T-helper 2 cell treated with Interferon-gamma antibody and Interleukin-4, amounts not matched to agents 100 ng/mL and 5 ng/mL, for 36 hours (primary cell): ENCODE measurements around the gene PLXNC1. TPM values are rescaled to one million over a fixed set of nuclear protein-coding genes. Genes with fewer than 3 reads are reported as not detected.

Source experiments
- intact Hi-C: fragments of 100-400 bp; cut with micrococcal nuclease; formaldehyde crosslinking; loops from one replicate; pipeline ENCODE4 v1.15.1; 2023
- total RNA-seq: library from RNA; stranded (reverse); gene quantifications from 2 replicates; pipeline ENCODE4 v1.2.3, GENCODE V29; 2022

The PLXNC1 gene
- total RNA-seq, 1 donor from 2014 or later = 26.7 TPM

- intact Hi-C loops = no loop called here
These were observed 4.1 kb downstream of the PLXNC1 start for GRCh38 chr12:94152292-94153078.

GRCh38 chr12:94157181-94157580, 8.8 kb downstream of the PLXNC1 start:
- intact Hi-C loops = no loop called here

- intact Hi-C loops = no loop called here
These were observed 9.6 kb downstream of the PLXNC1 start for GRCh38 chr12:94157981-94158411.

- intact Hi-C loops = no loop called here
These were observed 10.3 kb downstream of the PLXNC1 start for GRCh38 chr12:94158666-94159065.

- intact Hi-C loops = no loop called here
These were observed 13.7 kb downstream of the PLXNC1 start for GRCh38 chr12:94162108-94162507.

- intact Hi-C loops = no loop called here
These were observed 15.5 kb downstream of the PLXNC1 start for GRCh38 chr12:94163850-94164249.

GRCh38 chr12:94165138-94165537, 16.8 kb downstream of the PLXNC1 start:
- intact Hi-C loops = no loop called here

- intact Hi-C loops = no loop called here
These were observed 17.4 kb downstream of the PLXNC1 start for GRCh38 chr12:94165670-94166364.

- intact Hi-C loops = no loop called here
These were observed 18.8 kb downstream of the PLXNC1 start for GRCh38 chr12:94167071-94167755.

GRCh38 chr12:94167756-94168416, 19.5 kb downstream of the PLXNC1 start:
- intact Hi-C loops = no loop called here

GRCh38 chr12:94169495-94169894, 21.1 kb downstream of the PLXNC1 start:
- intact Hi-C loops = no loop called here

GRCh38 chr12:94169966-94170689, 21.8 kb downstream of the PLXNC1 start:
- intact Hi-C loops = no loop called here

GRCh38 chr12:94170690-94171594, 22.6 kb downstream of the PLXNC1 start:
- intact Hi-C loops = no loop called here

GRCh38 chr12:94171595-94171930, 23.2 kb downstream of the PLXNC1 start:
- intact Hi-C loops = no loop called here

- intact Hi-C loops = no loop called here
These were observed 23.7 kb downstream of the PLXNC1 start for GRCh38 chr12:94172031-94172430.

- intact Hi-C loops = no loop called here
These were observed 24.6 kb downstream of the PLXNC1 start for GRCh38 chr12:94172973-94173372.

- intact Hi-C loops = loop anchor here (2.0 kb wide), 2 partner anchors 25 to 35 kb away; partner anchors contain the start of gene PLXNC1
These were observed 25.4 kb downstream of the PLXNC1 start for GRCh38 chr12:94173660-94174265.

GRCh38 chr12:94174576-94174975, 26.2 kb downstream of the PLXNC1 start:
- intact Hi-C loops = loop anchor here (2.0 kb wide), 2 partner anchors 26 to 34 kb away; partner anchors contain the start of gene PLXNC1
